ENCODE data around the gene CDC27.
"Not testable (repeated sequence)": the region's sequence is repeated elsewhere in the genome, so short reads cannot be mapped to it uniquely, and the experiment has no call there.

Gene CDC27

DNA sequence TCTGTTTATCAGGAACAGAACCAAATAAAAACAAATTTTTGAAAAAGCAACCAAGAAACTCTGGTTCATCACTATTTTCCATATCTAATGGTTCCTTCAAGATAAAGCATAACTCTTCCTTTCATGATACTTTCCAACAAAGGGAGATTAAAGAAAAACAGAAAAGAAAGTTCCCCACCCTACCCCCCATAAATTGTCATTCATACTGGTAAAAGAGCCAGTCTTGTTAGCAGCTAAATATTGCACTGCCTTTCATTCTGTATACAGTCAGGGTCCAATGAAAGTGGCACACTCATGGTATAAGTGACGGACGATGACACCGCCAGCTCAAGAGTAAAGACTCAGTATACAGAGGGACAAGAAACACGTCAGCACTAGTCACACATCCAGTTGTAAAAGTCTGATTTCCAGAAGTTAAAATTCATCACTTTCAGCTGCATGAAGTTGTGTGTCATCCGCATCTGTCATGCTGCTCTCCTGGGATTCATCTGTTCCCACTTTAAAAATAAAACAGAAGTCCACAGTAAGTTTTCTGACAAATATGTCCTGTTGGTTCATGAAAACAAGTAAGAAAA lies 68.5 kb downstream of the CDC27 start:
- DNase-seq, result no peak

DNA sequence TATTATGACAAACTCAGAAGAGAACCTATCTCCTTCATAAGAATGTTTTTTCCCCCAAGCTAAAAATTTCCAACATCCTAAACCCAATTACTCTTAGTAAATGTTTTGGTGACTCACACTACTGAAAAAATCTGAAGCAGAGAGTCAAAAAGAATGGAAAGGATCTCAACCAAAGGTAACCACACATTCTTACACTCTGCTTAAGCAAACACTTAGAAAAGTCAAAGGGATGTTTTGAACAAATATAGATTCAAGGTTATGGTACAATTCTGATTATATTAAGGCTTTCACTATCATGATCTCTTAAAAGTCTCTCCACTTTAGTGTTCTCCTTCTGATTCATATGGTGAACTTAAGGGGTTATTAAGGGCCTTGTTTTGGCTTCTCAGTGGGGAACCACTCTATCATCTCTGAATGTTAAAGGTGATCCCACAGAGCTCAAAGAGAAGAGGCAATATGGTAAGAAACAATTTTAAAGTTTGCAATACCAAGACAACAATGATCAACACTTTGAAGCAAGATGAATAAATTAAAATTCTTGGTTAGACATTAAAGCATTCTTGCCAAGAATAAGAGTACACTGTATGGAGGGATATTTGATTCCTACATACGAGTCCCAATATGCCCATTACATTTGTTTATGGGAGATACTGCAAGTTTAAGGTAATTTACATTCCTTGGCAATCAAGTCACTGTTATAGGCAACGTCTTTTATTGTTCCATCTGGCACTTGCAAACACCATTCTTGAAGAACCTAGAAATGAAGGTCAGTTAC lies 69.2 kb downstream of the CDC27 start:
- no peak for DNase-seq

DNA sequence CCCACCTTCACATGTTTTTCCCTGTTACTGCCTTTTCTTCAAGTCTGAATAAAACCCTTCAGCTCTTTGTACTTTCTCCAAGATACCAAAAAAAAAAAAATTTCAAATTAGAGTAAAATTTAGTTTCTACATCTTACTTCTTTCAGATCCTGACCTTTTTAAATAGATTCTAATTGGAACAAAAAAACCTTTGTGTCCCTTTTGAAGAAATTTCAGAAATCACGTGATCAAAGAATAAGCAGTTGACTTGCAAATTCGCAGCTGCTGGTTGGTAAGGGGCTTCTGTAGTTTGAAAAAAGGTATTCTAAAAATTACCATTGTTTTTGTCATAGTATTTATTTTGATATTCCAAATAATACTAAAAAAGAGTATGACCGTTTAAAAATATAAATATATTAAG lies 71.7 kb downstream of the CDC27 start:
- no peak for DNase-seq

DNA sequence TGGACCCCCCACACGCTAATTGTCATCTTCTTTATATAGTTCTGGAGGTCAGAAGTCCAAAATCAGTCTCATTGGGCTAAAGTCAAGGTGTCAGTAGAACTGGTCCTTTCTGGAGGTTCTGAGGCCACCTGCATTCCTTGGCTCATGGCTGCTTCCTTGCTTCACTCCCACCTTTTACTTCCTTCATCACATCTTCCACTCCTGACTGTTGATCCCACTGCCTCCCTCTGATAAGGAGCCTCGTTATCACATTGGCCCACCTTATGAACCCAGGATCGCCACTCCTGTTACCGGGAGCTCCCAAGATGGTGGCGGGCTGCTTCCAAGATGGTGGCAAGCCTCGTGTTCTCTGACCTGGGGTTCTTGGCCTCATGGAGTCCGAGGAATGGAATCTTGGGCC lies 83.0 kb downstream of the CDC27 start:
- DNase-seq, result no peak

DNA sequence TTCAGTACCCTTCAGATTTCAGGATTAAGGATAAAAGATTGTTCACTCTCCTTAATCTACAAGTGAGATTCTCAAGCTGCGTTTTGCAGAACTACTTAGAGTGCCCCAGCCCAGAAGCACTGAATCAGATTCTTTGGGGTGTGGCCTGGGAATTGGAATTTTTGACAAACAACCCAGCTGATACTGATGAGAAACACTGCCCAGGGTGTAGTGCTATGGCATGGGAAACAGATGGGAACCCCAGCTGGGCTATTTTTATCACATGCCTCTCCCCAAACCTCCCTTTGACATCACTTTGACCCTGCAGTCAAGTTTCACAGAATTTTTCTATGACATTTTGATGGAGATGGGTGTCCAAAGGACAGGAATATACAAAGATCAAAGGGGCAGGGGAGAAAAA lies 83.8 kb downstream of the CDC27 start:
- not testable (repeated sequence) for DNase-seq

DNA sequence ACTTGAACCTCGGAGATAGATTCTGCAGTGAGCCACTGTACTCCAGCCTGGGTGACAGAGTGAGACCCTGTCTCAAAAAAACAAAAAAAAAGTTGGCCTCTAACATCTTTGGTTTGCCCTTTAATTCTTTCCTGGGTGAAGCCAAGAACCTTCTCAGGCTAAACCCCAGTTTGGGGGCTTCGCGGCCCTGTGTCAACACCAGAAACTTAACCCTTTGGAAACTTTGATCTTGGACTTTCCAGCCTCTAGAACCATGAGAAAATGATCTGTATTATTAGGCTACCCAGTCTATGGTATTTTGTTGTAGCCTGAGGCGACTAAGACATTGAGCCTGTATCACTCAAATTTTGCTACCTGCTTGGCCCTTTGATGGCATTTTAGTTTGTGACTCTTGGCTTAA lies 86.2 kb downstream of the CDC27 start:
- no peak for DNase-seq

DNA sequence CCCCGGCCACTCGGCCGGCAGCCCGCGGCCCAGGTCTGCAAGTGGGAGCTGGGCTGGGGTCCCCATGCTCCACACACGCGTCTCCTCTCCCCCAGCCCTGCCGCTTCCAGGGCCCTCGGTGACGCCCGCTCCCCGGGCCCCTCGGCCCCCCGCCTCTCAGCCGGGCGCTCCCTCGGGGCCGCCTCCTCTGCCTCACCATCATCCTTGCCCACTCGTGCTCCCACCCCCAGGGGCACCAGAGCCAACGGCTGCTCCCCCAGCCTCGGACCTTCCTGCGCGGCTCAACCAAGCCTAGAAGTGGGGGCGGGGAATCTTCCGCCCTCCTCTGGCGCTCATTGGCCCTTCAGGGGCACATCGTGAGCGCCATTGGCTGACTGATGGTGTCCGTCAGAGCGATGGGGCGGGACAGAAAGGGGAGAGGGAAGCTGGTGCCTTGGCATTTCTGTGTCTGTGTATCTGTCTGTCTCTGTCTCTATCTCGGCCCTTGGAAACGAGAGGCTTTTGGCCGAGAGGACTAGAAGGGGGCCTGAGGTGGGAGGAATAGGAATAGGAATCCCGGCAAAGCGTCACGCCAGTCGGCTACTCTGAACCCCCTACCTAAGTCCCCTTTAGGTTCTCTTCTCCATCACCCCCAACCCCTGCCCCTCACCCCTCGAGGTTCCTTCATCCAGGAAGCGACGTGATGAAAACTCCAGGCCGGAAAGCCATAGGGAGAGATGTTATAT lies 88.9 kb downstream of the CDC27 start:
- peak; percentile 97 for DNase-seq

DNA sequence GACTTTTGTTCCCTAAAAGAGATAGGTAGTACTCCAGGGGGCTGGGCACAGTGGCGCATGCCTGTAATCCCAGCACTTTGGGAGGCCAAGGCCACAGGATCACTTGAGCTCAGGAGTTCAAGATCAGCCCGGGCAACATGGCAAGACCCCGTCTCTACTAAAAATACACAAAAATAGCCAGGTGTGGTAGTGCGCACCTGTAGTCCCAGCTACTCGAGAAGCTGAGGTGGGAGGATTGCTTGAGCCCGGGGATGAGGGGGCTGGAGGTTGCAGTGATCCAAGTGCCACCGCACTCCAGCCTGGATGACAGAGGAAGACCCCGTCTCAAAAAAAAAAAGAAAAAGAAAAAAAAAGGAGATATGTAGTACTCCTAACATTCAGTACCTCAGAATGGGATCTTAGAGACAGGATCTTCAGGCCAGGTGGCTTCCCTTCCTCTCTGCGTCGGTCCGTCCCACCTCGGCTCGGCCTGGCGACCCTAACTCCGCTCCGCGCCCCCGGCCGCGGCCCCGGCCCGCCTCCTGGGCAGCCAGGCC lies 89.6 kb downstream of the CDC27 start:
- peak; percentile 39 for DNase-seq

DNA sequence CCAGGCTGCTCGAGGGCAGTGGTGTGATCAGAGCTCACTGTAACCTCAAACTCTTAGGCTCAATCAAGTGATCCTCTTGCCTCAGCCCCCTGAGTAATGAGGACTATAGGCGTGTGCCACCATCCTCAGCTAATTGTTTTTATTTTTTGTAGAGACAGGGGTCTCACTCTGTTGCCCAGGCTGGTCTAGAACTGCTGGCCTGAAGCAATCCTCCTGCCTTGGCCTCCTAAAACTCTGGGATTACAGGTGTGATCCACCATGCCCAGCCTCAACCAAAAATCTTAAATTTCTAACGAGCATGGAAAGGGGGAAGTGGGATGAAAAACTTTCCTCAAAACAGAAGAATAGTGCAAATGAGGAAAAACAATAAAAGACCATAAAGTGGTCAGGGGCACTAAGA lies 92.8 kb downstream of the CDC27 start:
- no peak for DNase-seq

DNA sequence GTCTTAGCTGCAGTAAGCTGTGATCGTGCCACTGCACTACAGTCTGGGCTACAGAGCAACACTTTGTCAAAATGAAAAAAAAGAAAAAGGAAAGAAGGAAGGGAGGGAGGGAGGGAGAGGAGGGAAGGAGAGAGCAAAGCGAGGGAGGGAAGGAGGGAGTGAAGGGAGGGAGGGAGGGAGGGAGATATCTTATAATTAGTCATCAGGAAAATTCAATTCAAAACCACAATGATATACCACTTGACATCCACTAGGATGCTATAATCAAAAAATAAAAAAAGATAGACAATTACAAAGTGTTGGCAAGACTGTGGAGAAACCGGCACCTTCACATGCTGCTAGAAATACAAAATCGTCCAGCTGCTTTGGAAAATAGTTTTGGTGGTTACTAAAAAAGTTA lies 93.8 kb downstream of the CDC27 start:
- no peak for DNase-seq

DNA sequence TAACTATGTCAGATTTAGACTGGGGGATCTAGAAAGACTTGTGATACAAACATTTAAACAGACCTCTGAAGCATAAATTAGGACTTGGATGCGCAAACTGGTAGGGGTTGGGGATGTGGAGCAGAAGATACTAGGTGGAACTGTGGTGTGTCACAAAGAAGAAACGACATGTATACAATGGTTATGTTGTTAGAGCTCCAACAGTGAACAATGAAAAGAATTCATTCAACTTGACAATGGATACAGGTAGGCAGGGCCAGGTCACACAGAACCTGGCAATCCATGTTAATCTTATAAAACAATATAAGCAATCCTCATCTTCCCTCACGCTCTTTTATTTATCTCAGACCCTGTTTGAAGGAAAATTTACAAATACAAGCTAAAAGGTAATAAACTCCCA lies 102.0 kb downstream of the CDC27 start:
- DNase-seq, result no peak

DNA sequence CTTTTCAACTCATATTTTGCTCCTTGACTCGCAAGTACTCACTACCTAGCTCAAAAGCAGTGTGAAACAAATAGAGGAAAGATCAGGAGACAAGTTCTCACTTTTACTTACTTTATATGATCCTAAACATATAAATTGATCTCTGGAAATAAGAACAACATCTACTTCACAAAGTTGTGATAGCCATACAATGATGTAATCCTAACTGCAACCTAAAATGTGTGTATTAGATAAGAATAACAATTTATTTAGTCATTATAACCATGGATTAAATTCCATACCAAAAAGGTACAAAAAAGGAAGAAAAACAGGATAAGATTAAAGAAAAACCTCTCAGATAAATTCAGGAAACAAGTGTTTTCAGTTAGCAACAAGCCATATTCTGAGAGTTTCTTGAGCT lies 103.4 kb downstream of the CDC27 start:
- no peak for DNase-seq

DNA sequence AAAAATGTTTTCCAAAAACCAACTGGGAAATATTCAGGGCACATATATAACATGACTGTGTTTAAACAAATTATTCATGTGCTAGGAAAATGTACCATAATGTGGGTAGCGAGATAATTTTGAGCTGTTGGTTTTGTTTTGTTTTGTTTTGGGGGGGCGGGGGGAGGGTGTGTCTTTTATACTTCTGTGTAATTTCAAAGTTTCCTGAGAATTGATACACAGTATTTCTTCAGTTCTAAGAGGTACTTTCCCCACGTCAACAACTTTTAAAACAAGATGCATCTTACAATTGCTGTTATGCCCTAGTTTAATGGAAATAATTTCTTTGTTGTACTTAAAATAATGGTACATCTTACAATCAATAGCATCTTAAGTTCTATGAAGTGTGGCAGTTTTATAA lies 110.3 kb downstream of the CDC27 start:
- no peak for DNase-seq

DNA sequence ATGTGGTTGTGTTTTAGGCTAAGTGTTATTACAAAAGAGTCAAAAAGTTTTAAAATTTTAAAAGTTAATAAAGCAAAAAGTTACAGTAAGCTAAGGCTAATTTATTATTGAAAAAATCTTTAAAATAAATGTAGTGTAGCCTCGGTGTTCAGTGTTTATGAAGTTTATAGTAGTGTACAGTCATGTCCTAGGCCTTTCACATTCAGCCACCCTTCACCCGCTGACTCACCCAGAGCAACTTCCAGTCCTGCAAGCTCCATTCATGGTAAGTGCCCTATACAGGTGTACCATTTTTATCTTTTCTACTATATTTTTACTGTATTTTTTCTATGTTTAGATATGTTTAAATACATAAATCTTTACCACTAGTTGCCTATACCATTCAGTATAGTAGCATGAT lies 111.5 kb downstream of the CDC27 start:
- no peak for DNase-seq

DNA sequence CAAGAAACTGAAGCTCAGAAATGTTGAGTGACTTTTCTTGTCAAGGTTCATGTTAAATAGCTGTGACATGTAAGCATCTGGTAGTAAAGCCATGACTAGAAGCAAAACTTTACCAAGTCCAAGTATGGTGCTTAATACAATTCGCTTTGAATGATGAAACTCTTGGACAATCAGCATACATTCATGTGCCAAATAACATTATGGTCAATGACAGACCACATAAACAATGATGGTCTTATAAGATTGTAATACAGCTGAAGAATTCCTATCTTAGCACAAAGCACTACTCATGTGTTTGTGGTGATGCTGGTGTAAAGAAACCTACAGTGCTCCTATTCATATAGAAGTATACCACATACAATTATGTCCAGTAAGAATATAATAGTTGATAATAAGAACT lies 112.9 kb downstream of the CDC27 start:
- DNase-seq, result no peak

DNA sequence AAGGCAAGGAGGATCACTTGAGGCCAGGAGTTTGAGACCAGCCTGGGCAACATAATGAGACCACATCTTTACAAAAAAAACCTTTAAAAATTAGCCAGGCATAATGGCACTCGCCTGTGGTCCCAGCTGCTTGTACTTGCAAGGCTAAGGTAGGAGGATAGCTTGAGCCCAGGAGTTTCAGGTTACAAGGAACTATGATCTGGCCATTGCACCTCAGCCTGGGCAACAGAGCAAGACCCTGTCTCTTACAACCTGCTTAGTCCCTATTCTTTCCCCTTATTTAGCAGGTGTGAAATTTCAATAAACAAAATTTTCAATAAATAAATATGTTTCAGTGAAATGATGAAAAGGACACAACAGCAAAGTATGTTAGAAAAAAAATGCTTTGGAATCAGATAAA lies 114.7 kb downstream of the CDC27 start:
- not testable (repeated sequence) for DNase-seq

DNA sequence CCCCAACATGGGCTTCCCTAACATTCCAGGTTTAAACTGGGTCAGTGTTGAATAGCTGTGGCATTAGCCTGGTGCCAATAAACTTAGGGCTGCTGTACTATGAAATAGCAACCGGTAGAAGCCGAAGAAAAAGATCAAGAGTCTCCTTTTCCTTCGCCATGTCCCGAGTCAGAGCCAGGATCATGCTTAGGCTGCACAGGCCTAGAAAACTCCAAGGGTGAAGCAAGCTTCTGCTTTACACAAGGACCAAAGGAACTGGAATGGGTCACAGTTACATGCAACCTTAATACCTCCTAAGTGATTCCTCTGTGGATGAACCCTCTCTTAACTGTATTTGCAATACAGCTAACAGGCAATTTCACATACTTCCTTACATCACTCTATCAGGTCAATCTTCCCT lies 115.5 kb downstream of the CDC27 start:
- DNase-seq, result not testable (repeated sequence)

DNA sequence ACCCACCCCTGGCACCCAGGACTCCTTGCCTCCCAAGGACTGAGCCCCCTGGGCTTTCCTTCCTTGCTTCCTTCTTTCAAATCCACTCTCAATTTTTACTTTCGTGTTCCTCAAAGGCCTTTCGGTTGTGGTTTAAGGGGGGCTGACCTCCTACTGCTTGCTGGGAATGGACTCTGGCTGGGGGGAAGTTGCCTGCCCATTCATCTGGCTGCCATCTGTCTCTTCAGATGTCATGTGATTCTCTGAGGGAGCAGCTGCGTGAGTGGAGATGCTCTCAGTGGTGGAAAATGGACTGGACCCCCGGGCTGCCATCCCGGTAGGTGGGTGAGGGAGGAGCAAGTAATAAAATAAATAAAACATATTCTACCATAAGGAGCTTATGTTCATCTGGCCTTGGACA lies 116.2 kb downstream of the CDC27 start:
- DNase-seq, result peak; percentile 71

DNA sequence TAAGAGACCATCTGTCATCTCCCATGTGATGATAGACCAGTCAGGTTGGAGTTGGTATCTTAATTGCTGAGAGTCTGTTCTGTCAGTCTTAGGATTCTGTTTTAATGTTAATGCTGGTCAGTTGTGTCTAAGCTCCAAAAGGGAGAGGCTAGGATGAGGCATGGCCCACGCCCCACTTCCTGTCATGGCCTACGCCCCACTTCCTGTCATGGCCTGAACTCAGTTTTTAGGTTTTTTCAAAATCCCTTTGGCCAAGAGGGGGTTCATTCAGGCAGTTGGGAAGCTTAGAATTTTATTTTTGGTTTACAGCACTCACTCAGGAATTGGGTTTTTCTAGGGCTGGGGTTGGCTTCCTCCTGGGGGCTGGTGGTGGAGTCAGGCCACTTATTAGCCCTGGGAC lies 117.9 kb downstream of the CDC27 start:
- not testable (repeated sequence) for DNase-seq

DNA sequence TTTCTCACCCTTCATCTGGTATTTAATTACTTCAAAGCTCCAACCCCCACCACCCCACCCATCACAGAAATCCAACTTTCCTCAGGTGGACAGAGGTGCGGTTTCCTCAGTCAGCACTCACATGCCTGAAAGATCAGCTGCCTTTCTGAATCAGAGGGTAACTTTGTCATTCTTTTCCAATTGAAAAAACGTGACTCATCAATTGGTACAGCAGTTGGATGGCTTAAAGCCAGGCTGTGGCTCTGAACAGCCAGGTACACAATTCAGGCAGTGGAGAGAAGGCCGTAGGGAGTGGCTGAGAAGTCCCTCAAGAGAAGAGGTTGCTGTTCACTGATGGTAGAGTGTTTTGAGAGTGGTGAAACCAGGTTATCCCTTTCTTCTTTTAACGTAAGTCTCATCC lies 118.8 kb downstream of the CDC27 start:
- not testable (repeated sequence) for DNase-seq

All from NCI-H82 (cell line).